Esophagus squamous epithelium (tissue), 5 donors: ENCODE data around the gene TRPV6. TPM values are rescaled to one million over a fixed set of nuclear protein-coding genes. Genes with fewer than 3 reads are reported as not detected.

ENCODE experiments used
- DNase-seq: peaks from one replicate; lab custom pipeline; 2025; lab: John Stamatoyannopoulos, UW
- H3K27ac ChIP-seq, 4 donors: fragments of 200-600 bp; sonication (generic); one replicate each; pipeline ENCODE4 v1.5.1; 2016 to 2019; ENCODE audit warnings: mild to moderate bottlenecking in 1 of 4
- H3K27me3 ChIP-seq, 4 donors: fragments of 200-600 bp; sonication (generic); 1 replicate in 3 of 4; 2 replicates in 1 of 4; pipeline versions ENCODE4 v1.5.1 to v1.6.0; 2017 to 2021; ENCODE audit warnings: antibody characterized with exemption in 1 of 4
- H3K36me3 ChIP-seq, 3 donors: fragments of 200-600 bp; sonication (generic); one replicate each; pipeline ENCODE4 v1.5.1; 2016 to 2019
- H3K4me1 ChIP-seq, 3 donors: fragments of 200-600 bp; sonication (generic); one replicate each; pipeline ENCODE4 v1.5.1; 2017 to 2019
- H3K4me3 ChIP-seq, 4 donors: fragments of 200-600 bp; sonication (generic); 1 replicate in 3 of 4; 2 replicates in 1 of 4; pipeline ENCODE4 v1.5.1; 2016 to 2019; ENCODE audit warnings: mild to moderate bottlenecking in 2 of 4, moderate library complexity in 1 of 4
- H3K9me3 ChIP-seq, 3 donors: fragments of 200-600 bp; sonication (generic); one replicate each; pipeline ENCODE4 v1.5.1; 2016 to 2019
- CTCF ChIP-seq, 6 experiments: fragments of 450-650 bp in 4 of 6; fragments of 200-600 bp in 2 of 6; sonication (generic) in 2 of 6; IDR thresholded peaks; one replicate each; pipeline ENCODE4 v1.5.1; 2016 to 2019; ENCODE audit warnings: antibody characterized with exemption in 6 of 6, mild to moderate bottlenecking in 4 of 6, moderate library complexity in 4 of 6
- POLR2A ChIP-seq, 4 donors: fragments of 450-650 bp; IDR thresholded peaks; one replicate each; pipeline ENCODE4 v1.6.1; 2017; ENCODE audit warnings: antibody characterized with exemption in 4 of 4, mild to moderate bottlenecking in 4 of 4, moderate library complexity in 3 of 4
- WGBS, 2 donors: methylation state at CpG; one replicate each; pipeline ENCODE4 v1.1.5; 2018; 5-methylcytosine and 5-hydroxymethylcytosine counted together
- intact Hi-C: fragments of 100-400 bp; cut with DNase I; formaldehyde crosslinking; loops from one replicate; pipeline ENCODE4 v1.15.0; 2022
- total RNA-seq, 4 donors: library from RNA; depleted of rRNA; stranded (reverse); fragments of >200 nt; gene quantifications; one replicate each; pipeline ENCODE4 v1.1.0, GENCODE V29; 2016
- donor health status: DM: yes; HTN: yes; CAD: no.

The TRPV6 gene
- total RNA-seq, 4 donors from 2014 or later, result 0.79 to 6.9 (median 4.5) TPM

- no peak for DNase-seq
- Histone ChIP-seq H3K27me3 (no peaks in the 10 kb centered on the region), H3K36me3 (no peaks in the 10 kb centered on the region), H3K9me3 (no peaks in the 10 kb centered on the region), H3K4me1 (peaks cover 0 to 4% (median 0%) of the 10 kb centered on the region in 3 donors), H3K4me3 (no peak overlapping the region), H3K27ac (no peak overlapping the region)
- 47 to 72% methylated on average over 2 of the region's 2 CpGs for WGBS, 2 donors
- TF ChIP-seq POLR2A (IDR thresholded peaks at IDR 0.05) (no peak), CTCF (IDR thresholded peaks at IDR 0.05) (no peak)
- intact Hi-C loops, result no loop called here
Measured at GRCh38 chr7:142923391-142923790, 37.8 kb upstream of the TRPV6 start.

GRCh38 chr7:142919656-142920055 lies 34.1 kb upstream of the TRPV6 start:
- DNase-seq, result no peak
- Histone ChIP-seq H3K9me3 (no peaks in the 10 kb centered on the region), H3K4me3 (no peak overlapping the region), H3K27me3 (peaks cover 0 to 5% (median 0%) of the 10 kb centered on the region in 4 donors), H3K36me3 (no peaks in the 10 kb centered on the region), H3K4me1 (no peaks in the 10 kb centered on the region), H3K27ac (no peak overlapping the region)
- 88 to 90% methylated on average over 2 to 3 of the region's 3 CpGs for WGBS, 2 donors
- intact Hi-C loops, result no loop called here
- TF ChIP-seq CTCF (IDR thresholded peaks at IDR 0.05) (no peak), POLR2A (IDR thresholded peaks at IDR 0.05) (no peak)

- Histone ChIP-seq H3K9me3 (no peaks in the 10 kb centered on the region), H3K4me1 (peaks cover 0 to 4% (median 0%) of the 10 kb centered on the region in 3 donors), H3K4me3 (no peak overlapping the region), H3K27me3 (peaks cover 0 to 5% (median 0%) of the 10 kb centered on the region in 4 donors), H3K36me3 (no peaks in the 10 kb centered on the region), H3K27ac (no peak overlapping the region)
- DNase-seq, result no peak
- TF ChIP-seq POLR2A (IDR thresholded peaks at IDR 0.05), result no peak
- intact Hi-C loops, result no loop called here
- 75 to 76% methylated on average over 1 to 2 of the region's 2 CpGs for WGBS, 2 donors
Measured at GRCh38 chr7:142918901-142919300, 33.4 kb upstream of the TRPV6 start.

GRCh38 chr7:142917447-142917846 lies 31.9 kb upstream of the TRPV6 start:
- no peak overlapping the region for H3K27ac ChIP-seq
- H3K27me3 ChIP-seq, result peaks cover 0 to 7% (median 0%) of the 10 kb centered on the region in 4 donors
- no peak for DNase-seq
- intact Hi-C loops, result no loop called here
- no peak overlapping the region for H3K4me3 ChIP-seq
- 72 to 74% methylated on average over 3 of the region's 3 CpGs for WGBS, 2 donors
- no peaks in the 10 kb centered on the region for H3K9me3 ChIP-seq
- H3K4me1 ChIP-seq, result peaks cover 0 to 18% (median 0%) of the 10 kb centered on the region in 3 donors
- TF ChIP-seq POLR2A (IDR thresholded peaks at IDR 0.05) (no peak), CTCF (IDR thresholded peaks at IDR 0.05) (no peak)
- no peaks in the 10 kb centered on the region for H3K36me3 ChIP-seq

GRCh38 chr7:142916508-142916907 lies 31.0 kb upstream of the TRPV6 start:
- no peaks in the 10 kb centered on the region for H3K9me3 ChIP-seq
- no peaks in the 10 kb centered on the region for H3K36me3 ChIP-seq
- H3K4me3 ChIP-seq, result no peak overlapping the region
- no peak overlapping the region for H3K27ac ChIP-seq
- TF ChIP-seq POLR2A (IDR thresholded peaks at IDR 0.05), result no peak
- TF ChIP-seq CTCF (IDR thresholded peaks at IDR 0.05), result no peak
- intact Hi-C loops, result no loop called here
- 67 to 68% methylated on average over 2 of the region's 2 CpGs for WGBS, 2 donors
- peaks cover 0 to 11% (median 0%) of the 10 kb centered on the region in 4 donors for H3K27me3 ChIP-seq
- peaks cover 0 to 18% (median 0%) of the 10 kb centered on the region in 3 donors for H3K4me1 ChIP-seq
- DNase-seq, result no peak

- Histone ChIP-seq H3K27me3 (peaks cover 0 to 18% (median 0%) of the 10 kb centered on the region in 4 donors), H3K4me3 (no peak overlapping the region), H3K36me3 (no peaks in the 10 kb centered on the region), H3K4me1 (peaks cover 0 to 22% (median 0%) of the 10 kb centered on the region in 3 donors), H3K9me3 (no peaks in the 10 kb centered on the region), H3K27ac (no peak overlapping the region)
- WGBS, 2 donors, result 87 to 89% methylated on average over 5 to 8 of the region's 8 CpGs
- TF ChIP-seq POLR2A (IDR thresholded peaks at IDR 0.05), result no peak
- no peak for TF ChIP-seq CTCF (IDR thresholded peaks at IDR 0.05)
- DNase-seq, result no peak
- intact Hi-C loops, result no loop called here
Measured at GRCh38 chr7:142915315-142915714, 29.8 kb upstream of the TRPV6 start.
